Left renal pelvis (tissue), 4 donors: ENCODE data around the gene TXNRD2. TPM values are rescaled to one million over a fixed set of nuclear protein-coding genes. Genes with fewer than 3 reads are reported as not detected.
"Not testable (repeated sequence)": the region's sequence is repeated elsewhere in the genome, so short reads cannot be mapped to it uniquely, and the experiment has no call there.

Experiments used
- DNase-seq, 4 donors: peaks; one replicate each; pipeline ENCODE4 v3.0.0-alpha.2; 2013; ENCODE audit warnings: low read depth in 4 of 4, low spot score in 3 of 4
- polyA plus RNA-seq, 4 donors: library from polyadenylated mRNA; unstranded; fragments of 120-200 nt; gene quantifications; one replicate each; pipeline ENCODE4 v1.2.1, GENCODE V29; 2013; ENCODE audit not compliant: insufficient read length in 4 of 4

The TXNRD2 gene
- polyA plus RNA-seq, 4 donors, result 13.1 to 33.7 (median 20.4) TPM

- DNase-seq, result no peak
These were observed 11.8 kb downstream of the TXNRD2 start for GRCh38 chr22:19929586-19930550.

- no peak for DNase-seq
These were observed 13.4 kb downstream of the TXNRD2 start for GRCh38 chr22:19928207-19928606.

GRCh38 chr22:19927696-19928095, 13.9 kb downstream of the TXNRD2 start:
- DNase-seq, result no peak

GRCh38 chr22:19926028-19926427, 15.6 kb downstream of the TXNRD2 start:
- DNase-seq, result not testable (repeated sequence)

GRCh38 chr22:19923914-19924513, 17.6 kb downstream of the TXNRD2 start:
- DNase-seq, result no peak

GRCh38 chr22:19921544-19922081, 20.0 kb downstream of the TXNRD2 start:
- no peak for DNase-seq

- no peak for DNase-seq
These were observed 21.8 kb downstream of the TXNRD2 start for GRCh38 chr22:19919701-19920363.

- DNase-seq, result no peak
These were observed 23.1 kb downstream of the TXNRD2 start for GRCh38 chr22:19918332-19919106.

GRCh38 chr22:19917389-19918138, 24.1 kb downstream of the TXNRD2 start:
- no peak for DNase-seq

- no peak for DNase-seq
These were observed 24.7 kb downstream of the TXNRD2 start for GRCh38 chr22:19916941-19917340.

- no peak for DNase-seq
These were observed 25.6 kb downstream of the TXNRD2 start for GRCh38 chr22:19916006-19916405.

GRCh38 chr22:19915287-19915954, 26.2 kb downstream of the TXNRD2 start:
- DNase-seq, result no peak

GRCh38 chr22:19914201-19914943, 27.2 kb downstream of the TXNRD2 start:
- DNase-seq, result no peak

- no peak for DNase-seq
These were observed 28.2 kb downstream of the TXNRD2 start for GRCh38 chr22:19913337-19913936.

- DNase-seq, result no peak
These were observed 29.2 kb downstream of the TXNRD2 start for GRCh38 chr22:19912271-19912999.

GRCh38 chr22:19911540-19912270, 29.9 kb downstream of the TXNRD2 start:
- DNase-seq, result no peak
